ENCODE data around the gene TMCC1. TPM values are rescaled to one million over a fixed set of nuclear protein-coding genes. Genes with fewer than 3 reads are reported as not detected.
"Not testable (repeated sequence)": the region's sequence is repeated elsewhere in the genome, so short reads cannot be mapped to it uniquely, and the experiment has no call there.

Gene TMCC1
- total RNA-seq, 1 donor from 2014 or later: 22.4 TPM

DNA sequence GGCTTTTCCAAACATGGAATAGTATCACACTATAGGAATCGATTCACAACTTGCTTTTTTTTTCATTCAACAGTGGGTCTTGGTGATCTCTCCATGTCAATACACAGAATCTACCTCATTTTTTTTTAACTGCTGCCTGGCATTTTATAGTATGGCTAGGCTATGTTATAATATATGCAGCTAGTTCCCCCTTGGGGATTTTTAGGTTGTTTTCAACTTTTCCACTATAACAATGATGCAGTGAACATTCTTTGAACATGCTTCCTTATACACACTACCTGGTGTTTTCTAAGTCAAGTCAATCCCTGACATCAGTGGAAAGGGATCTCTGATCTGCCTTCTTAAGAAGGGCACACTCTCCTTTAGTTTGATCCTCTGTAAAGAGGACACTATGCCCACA, 240.5 kb downstream of the TMCC1 start:
- intact Hi-C loops (cut with micrococcal nuclease): loop anchor here (5.0 kb wide), 1 partner anchor 349 kb away; no protein-coding TSS in a partner anchor
- no peak for DNase-seq (ENCODE audit: low spot score)
- Mint-ChIP-seq H3K9me3 (no peaks in the 10 kb centered on the region), H3K27me3 (ENCODE audit: insufficient read depth) (peaks cover 2% of the 10 kb centered on the region), H3K27ac (no peak overlapping the region), H3K4me1 (ENCODE audit: low read depth) (peaks cover 16% of the 10 kb centered on the region), H3K36me3 (ENCODE audit: low read depth) (no peaks in the 10 kb centered on the region), H3K4me3 (no peak overlapping the region)

DNA sequence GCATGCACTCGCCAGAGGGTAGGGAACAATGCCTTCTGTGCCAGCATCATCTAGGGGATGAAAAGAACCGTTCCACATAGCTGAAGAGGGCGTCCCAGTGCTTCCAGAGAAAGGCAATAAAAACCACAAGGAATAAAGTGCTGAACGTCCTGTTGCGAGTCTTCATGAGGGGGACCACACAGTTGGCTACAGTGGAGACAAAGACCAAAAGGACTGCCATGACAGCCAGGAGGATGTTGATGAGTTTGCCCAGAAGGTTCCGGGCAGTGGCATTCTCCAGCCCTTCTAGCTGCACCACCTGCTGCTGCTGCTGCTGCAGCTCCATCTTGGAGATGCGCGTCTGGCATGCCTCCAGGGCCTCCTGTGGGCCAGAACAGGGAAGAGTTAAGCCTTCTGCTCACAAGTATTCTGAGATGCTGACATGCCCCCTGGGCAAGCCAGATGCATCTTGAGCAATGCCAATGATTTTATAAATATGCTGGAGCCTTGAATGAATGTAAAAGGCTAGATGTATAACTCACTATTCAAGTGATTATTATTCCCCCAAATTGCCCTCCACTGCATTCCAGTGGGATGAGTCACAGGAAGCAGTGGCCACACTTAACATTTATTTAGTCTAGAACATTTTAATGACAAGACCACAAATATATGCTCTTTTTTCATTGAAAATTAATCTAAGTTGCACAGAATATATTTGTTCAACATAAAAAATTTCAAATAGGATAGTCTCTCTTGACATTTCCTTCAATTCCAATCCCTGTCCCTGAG, 241.9 kb downstream of the TMCC1 start:
- intact Hi-C loops (cut with micrococcal nuclease): loop anchor here (5.0 kb wide), 1 partner anchor 351 kb away; no protein-coding TSS in a partner anchor
- no peaks in the 10 kb centered on the region for H3K9me3 Mint-ChIP-seq

DNA sequence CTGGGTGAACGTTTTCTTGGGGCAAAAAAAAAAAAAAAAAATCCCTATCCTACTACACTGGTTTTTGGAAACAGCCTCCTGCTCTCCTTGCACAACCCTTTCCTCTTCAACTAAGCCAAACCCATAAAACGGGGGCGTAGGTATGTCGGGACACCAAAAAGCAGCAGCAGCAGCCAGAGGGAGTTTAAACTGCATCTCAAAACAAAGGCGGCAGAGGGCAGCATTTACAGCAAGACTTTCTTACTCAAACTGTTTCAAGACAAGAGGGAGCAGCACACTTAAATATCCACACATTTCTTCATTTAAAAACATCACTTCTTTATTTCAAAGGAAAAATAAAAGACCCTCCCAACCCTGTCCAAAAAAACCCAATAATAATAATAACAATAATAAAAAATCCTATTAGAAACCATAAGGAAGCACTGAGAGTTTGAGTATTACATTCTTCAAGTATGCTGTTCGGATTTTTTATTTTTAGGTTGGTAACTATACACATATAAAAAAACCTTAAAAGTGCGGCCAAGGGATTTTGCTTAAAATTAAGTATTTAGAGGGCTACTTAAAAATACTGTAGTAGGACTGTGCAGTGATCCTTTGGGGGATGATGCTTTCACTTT, 243.1 kb downstream of the TMCC1 start:
- H3K27ac Mint-ChIP-seq: no peak overlapping the region
- intact Hi-C loops (cut with micrococcal nuclease): loop anchor here (1.0 to 5.0 kb wide), 4 partner anchors 175 to 352 kb away; no protein-coding TSS in a partner anchor
- H3K4me3 Mint-ChIP-seq: no peak overlapping the region
- H3K36me3 Mint-ChIP-seq (ENCODE audit: low read depth): no peaks in the 10 kb centered on the region
- H3K4me1 Mint-ChIP-seq (ENCODE audit: low read depth): peaks cover 5% of the 10 kb centered on the region
- peak; percentile 20 for DNase-seq (ENCODE audit: low spot score)
- H3K27me3 Mint-ChIP-seq (ENCODE audit: insufficient read depth): peaks cover 5% of the 10 kb centered on the region
- H3K9me3 Mint-ChIP-seq: no peaks in the 10 kb centered on the region

More for the DNA sequence above, 241.9 kb downstream of the TMCC1 start:
- Mint-ChIP-seq H3K27ac (no peak overlapping the region), H3K27me3 (ENCODE audit: insufficient read depth) (peaks cover 2% of the 10 kb centered on the region), H3K36me3 (ENCODE audit: low read depth) (no peaks in the 10 kb centered on the region), H3K4me3 (no peak overlapping the region), H3K4me1 (ENCODE audit: low read depth) (peaks cover 5% of the 10 kb centered on the region)
- no peak for DNase-seq (ENCODE audit: low spot score)

DNA sequence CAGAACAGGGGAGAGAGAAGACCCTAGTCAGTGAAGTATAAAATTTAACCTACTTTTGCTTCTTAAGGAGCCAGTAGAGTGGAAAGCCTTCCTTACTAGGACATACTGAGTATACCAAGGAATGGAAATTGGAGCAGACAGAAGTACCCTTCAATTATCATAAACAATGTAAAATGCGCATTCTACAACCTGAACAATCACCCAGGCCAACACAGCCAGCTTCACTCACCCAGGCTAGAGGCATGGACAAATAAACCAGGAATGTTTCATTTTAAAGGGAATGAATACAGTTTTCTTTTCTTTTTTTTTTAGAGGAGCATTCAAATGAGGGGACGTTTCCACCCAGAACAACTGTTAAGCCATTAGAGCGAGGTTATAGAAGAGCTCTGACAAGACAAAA, 245.1 kb downstream of the TMCC1 start:
- no peak overlapping the region for H3K27ac Mint-ChIP-seq
- intact Hi-C loops (cut with micrococcal nuclease): no loop called here
- no peaks in the 10 kb centered on the region for H3K36me3 Mint-ChIP-seq (ENCODE audit: low read depth)
- H3K4me1 Mint-ChIP-seq (ENCODE audit: low read depth): peaks cover 5% of the 10 kb centered on the region
- no peak for DNase-seq (ENCODE audit: low spot score)
- H3K4me3 Mint-ChIP-seq: no peak overlapping the region
- H3K9me3 Mint-ChIP-seq: no peaks in the 10 kb centered on the region
- peaks cover 5% of the 10 kb centered on the region for H3K27me3 Mint-ChIP-seq (ENCODE audit: insufficient read depth)

DNA sequence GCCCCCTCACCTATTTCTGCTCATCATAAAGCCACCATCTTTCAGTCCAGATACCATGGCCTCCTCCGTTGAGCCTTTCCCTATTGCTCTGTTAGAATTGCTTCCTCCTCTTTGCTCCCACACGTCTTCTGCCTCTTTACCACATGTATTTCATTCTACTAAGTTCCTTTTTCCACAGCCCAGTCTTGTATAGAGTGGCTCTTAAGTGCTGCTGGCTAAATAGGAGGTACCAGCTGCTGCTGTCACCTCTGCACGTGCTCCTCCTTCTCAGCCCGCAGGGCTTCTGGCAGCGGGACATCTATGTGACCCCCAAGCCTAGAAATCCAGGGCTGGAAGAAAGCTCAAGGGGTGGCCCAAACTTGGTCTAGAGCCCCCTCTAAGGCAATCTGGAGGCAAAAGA, 248.2 kb downstream of the TMCC1 start:
- peaks cover 5% of the 10 kb centered on the region for H3K27me3 Mint-ChIP-seq (ENCODE audit: insufficient read depth)
- DNase-seq (ENCODE audit: low spot score): no peak
- intact Hi-C loops (cut with micrococcal nuclease): no loop called here
- H3K9me3 Mint-ChIP-seq: no peaks in the 10 kb centered on the region
- no peak overlapping the region for H3K4me3 Mint-ChIP-seq
- no peak overlapping the region for H3K27ac Mint-ChIP-seq
- no peaks in the 10 kb centered on the region for H3K36me3 Mint-ChIP-seq (ENCODE audit: low read depth)
- peaks cover 3% of the 10 kb centered on the region for H3K4me1 Mint-ChIP-seq (ENCODE audit: low read depth)

DNA sequence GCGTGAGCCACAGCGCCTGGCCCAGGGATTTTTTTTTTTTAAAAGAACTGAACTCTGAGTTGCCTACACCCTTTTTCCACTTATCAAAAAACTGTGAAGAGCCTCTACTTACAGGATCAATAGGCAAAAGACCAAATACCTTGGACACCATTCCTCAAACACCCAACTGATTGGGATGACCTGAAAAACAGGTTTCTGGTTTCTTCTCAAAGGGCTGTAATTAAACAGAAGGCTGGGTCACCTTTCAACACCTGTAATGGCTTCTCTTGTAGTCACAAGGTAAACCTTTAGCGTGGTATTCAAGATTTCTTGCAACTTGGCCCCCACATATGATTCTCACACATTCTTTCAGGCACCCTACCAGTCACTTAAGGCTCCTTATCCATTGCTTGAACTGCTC, 248.7 kb downstream of the TMCC1 start:
- no peak overlapping the region for H3K4me3 Mint-ChIP-seq
- no peaks in the 10 kb centered on the region for H3K36me3 Mint-ChIP-seq (ENCODE audit: low read depth)
- no peaks in the 10 kb centered on the region for H3K9me3 Mint-ChIP-seq
- no peak for DNase-seq (ENCODE audit: low spot score)
- peaks cover 3% of the 10 kb centered on the region for H3K27me3 Mint-ChIP-seq (ENCODE audit: insufficient read depth)
- H3K27ac Mint-ChIP-seq: no peak overlapping the region
- intact Hi-C loops (cut with micrococcal nuclease): no loop called here
- no peaks in the 10 kb centered on the region for H3K4me1 Mint-ChIP-seq (ENCODE audit: low read depth)

DNA sequence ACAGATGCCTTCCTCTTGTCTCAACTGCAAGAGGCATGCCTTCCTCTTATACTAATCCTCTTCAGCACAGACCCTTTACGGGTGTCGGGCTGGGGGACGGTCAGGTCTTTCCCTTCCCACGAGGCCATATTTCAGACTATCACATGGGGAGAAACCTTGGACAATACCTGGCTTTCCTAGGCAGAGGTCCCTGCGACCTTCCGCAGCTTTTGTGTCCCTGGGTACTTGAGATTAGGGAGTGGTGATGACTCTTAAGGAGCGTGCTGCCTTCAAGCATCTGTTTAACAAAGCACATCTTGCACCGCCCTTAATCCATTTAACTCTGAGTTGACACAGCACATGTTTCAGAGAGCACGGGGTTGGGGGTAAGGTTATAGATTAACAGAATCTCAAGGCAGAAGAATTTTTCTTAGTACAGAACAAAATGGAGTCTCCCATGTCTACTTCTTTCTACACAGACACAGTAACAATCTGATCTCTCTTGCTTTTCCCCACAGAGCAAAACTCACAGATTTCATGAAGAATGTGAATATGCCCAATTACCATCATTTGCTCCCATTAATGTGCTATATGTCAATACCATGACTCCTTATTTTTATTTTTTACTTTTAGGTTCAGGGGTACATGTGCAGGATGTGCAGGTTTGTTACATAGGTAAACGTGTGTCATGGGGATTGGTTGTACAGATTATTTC, 251.8 kb downstream of the TMCC1 start:
- not testable (repeated sequence) for H3K27me3 Mint-ChIP-seq (ENCODE audit: insufficient read depth); DNase-seq (ENCODE audit: low spot score)

DNA sequence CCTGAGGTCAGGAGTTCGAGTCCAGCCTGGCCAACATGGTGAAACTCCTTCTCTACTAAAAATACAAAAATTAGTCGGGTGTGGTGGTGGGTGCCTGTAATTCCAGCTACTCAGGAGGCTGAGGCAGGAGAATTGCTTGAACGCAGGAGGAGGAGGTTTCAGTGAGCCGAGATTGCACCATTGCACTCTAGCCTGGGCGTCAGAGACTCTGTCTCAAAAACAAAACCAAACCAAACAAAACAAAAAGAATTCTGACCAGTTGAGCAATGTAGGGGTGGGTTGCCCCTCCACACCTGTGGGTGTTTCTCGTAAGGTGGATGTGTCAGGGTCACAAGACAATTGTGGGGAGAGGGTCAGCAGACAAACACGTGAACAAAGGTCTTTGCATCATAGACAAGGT, 252.5 kb downstream of the TMCC1 start:
- H3K4me3 Mint-ChIP-seq; intact Hi-C loops (cut with micrococcal nuclease); H3K27ac Mint-ChIP-seq; DNase-seq (ENCODE audit: low spot score); H3K9me3 Mint-ChIP-seq; H3K36me3 Mint-ChIP-seq (ENCODE audit: low read depth); H3K27me3 Mint-ChIP-seq (ENCODE audit: insufficient read depth); H3K4me1 Mint-ChIP-seq (ENCODE audit: low read depth): not testable (repeated sequence)

More for the DNA sequence above, 251.8 kb downstream of the TMCC1 start:
- H3K9me3 Mint-ChIP-seq; H3K4me1 Mint-ChIP-seq (ENCODE audit: low read depth); H3K4me3 Mint-ChIP-seq; H3K27ac Mint-ChIP-seq; H3K36me3 Mint-ChIP-seq (ENCODE audit: low read depth); intact Hi-C loops (cut with micrococcal nuclease): not testable (repeated sequence)

DNA sequence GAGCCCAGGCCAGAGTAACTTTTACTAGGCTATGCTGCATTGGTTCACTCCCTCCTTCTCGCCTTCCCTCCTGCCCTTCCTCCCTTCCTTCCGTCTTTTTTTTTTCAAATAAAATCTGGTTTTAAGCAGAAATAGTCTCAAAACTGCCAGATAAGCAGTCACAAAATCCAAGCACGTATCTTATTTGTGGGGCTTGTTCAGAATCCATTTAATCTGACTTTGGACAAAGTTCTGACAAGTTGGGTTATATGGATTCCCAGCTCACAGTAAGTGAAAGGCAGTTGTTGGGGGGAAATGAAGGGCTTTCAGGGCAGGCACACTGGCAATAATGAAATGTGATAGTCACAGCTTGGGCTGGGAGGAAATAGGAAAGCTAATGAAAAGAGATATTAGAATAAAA, 255.0 kb downstream of the TMCC1 start:
- H3K36me3 Mint-ChIP-seq (ENCODE audit: low read depth): no peaks in the 10 kb centered on the region
- H3K4me1 Mint-ChIP-seq (ENCODE audit: low read depth): no peaks in the 10 kb centered on the region
- H3K27me3 Mint-ChIP-seq (ENCODE audit: insufficient read depth): peaks cover 9% of the 10 kb centered on the region
- no peak overlapping the region for H3K27ac Mint-ChIP-seq
- H3K9me3 Mint-ChIP-seq: no peaks in the 10 kb centered on the region
- intact Hi-C loops (cut with micrococcal nuclease): no loop called here
- DNase-seq (ENCODE audit: low spot score): no peak
- H3K4me3 Mint-ChIP-seq: no peak overlapping the region

DNA sequence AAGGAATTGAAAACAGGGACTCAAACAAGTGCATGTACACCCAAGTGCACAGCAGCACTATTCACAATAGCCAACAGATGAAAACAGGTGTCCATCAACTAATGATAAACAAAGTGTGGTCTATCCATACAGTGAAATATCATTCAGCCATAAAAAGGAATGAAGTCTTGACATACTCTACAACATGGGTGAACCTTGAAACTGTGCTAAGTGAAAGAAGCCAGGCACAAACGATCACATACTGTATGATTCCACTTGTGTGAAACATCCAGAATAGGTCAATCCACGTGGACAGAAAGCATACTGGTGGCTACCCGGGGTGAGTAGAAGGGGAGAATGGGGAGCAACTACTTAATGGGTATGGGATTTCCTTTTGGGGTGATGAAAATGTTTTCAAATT, 257.4 kb downstream of the TMCC1 start:
- intact Hi-C loops (cut with micrococcal nuclease): no loop called here
- H3K27ac Mint-ChIP-seq: no peak overlapping the region
- no peak for DNase-seq (ENCODE audit: low spot score)
- no peaks in the 10 kb centered on the region for H3K4me1 Mint-ChIP-seq (ENCODE audit: low read depth)
- no peaks in the 10 kb centered on the region for H3K9me3 Mint-ChIP-seq
- H3K27me3 Mint-ChIP-seq (ENCODE audit: insufficient read depth): peaks cover 9% of the 10 kb centered on the region
- H3K36me3 Mint-ChIP-seq (ENCODE audit: low read depth): no peaks in the 10 kb centered on the region
- H3K4me3 Mint-ChIP-seq: no peak overlapping the region

DNA sequence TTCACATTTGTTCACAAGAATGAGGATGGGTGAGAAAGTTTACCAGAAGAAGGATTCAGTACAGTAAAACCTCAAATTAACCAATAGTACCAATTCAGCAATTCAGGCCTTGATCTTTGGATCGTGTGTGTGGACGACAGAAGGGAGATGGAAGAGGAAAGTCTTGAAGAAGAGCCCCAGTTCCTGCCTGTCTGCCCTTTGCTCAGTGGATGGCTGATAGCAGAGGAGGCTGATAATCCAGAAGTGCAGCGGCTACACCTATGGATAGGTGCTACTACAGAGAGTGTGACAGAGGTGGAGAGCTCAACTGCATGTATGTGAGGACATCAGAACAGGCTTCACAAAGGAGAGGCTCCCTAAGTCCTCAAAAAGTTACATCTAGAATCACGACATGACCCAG, 257.9 kb downstream of the TMCC1 start:
- H3K9me3 Mint-ChIP-seq: no peaks in the 10 kb centered on the region

DNA sequence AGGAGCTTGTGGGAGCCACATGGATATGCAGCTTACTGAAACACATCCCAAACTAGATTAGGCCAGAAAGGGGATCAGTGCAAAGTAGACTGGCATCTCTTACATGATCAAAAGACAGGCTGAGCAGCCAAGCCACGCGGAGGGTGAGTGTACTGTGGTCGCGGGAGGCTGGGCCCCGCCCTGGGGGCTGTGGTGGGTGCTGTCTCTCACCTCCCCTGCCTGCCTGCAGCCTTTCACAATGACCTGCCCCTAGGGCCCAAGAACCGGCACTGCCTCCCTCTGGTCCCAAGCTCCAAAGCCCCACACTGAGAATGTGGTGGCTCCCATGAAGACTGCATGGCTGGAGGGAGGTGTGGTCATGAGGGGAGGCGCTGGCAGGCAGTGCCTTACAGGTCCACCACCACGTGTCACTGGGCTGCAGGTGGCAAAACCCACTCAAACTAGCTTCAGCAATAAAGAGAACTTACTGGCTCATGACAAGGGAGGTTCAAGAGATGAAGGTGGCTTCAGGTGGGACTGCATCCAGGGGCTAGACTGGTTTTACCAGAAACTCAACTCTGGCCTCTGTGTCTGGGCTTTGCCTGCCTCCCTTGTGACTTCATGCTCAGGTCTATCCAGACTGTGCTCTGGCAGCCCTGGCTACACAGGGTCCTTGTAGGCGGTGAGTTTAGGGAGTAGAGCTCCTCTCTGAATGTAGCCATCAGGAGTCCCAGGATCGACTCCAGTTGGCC, 259.6 kb downstream of the TMCC1 start:
- Mint-ChIP-seq H3K27me3 (ENCODE audit: insufficient read depth) (peaks cover 14% of the 10 kb centered on the region), H3K4me3 (no peak overlapping the region), H3K4me1 (ENCODE audit: low read depth) (no peaks in the 10 kb centered on the region), H3K36me3 (ENCODE audit: low read depth) (no peaks in the 10 kb centered on the region), H3K9me3 (no peaks in the 10 kb centered on the region), H3K27ac (no peak overlapping the region)
- intact Hi-C loops (cut with micrococcal nuclease): no loop called here
- DNase-seq (ENCODE audit: low spot score): no peak

More for the DNA sequence above, 257.9 kb downstream of the TMCC1 start:
- no peak overlapping the region for H3K27ac Mint-ChIP-seq
- DNase-seq (ENCODE audit: low spot score): no peak
- H3K27me3 Mint-ChIP-seq (ENCODE audit: insufficient read depth): peaks cover 9% of the 10 kb centered on the region
- no peak overlapping the region for H3K4me3 Mint-ChIP-seq
- no peaks in the 10 kb centered on the region for H3K4me1 Mint-ChIP-seq (ENCODE audit: low read depth)
- intact Hi-C loops (cut with micrococcal nuclease): no loop called here
- H3K36me3 Mint-ChIP-seq (ENCODE audit: low read depth): no peaks in the 10 kb centered on the region
